Measurements from ENCODE around the gene STOML3. TPM values are rescaled to one million over a fixed set of nuclear protein-coding genes. Genes with fewer than 3 reads are reported as not detected.

Gene STOML3
- total and polyA plus RNA-seq, 2 of the 8 experiments (the other 6 are each of a cell fraction or from before 2014, with no cell fraction given) = 0.06 TPM; not detected in 1

- peak; percentile 58 for FAIRE-seq
- peak within 1 kb of the TSS; percentile 83 for H2AFZ ChIP-seq (ENCODE audit: low read length)
- peak; percentile 89 for TF ChIP-seq TBP (IDR thresholded peaks at IDR 0.05; ENCODE audit: low read depth, low read length)
- peak; percentile 100 for TF ChIP-seq E2F6 (IDR thresholded peaks at IDR 0.05)
- TF ChIP-seq TEAD4 (IDR thresholded peaks at IDR 0.05; ENCODE audit: low read depth, low read length) = no peak
- TF ChIP-seq PHF8 (conservative IDR thresholded peaks at IDR 0.05; ENCODE audit: low read depth, low read length) = peak; percentile 75; the same call in 1 of the 2 replicates
- TF ChIP-seq EZH2 (IDR thresholded peaks at IDR 0.05; ENCODE audit: low read depth, low read length, severe bottlenecking) = no peak
- TF ChIP-seq EGR1 (IDR thresholded peaks at IDR 0.05; ENCODE audit: borderline replicate concordance, low read depth, low read length) = peak; percentile 62; the same call in 1 of the 2 replicates
- TF ChIP-seq NANOG (IDR thresholded peaks at IDR 0.05; ENCODE audit: insufficient read depth, low read depth, low read length, poor library complexity, severe bottlenecking) = no peak
- no peak for TF ChIP-seq RNF2 (IDR thresholded peaks at IDR 0.05; ENCODE audit: borderline replicate concordance, low read depth, low read length, missing control alignments, poor library complexity, severe bottlenecking)
- TF ChIP-seq EP300 (IDR thresholded peaks at IDR 0.05; ENCODE audit: borderline replicate concordance in 1 of 2, low read depth in 2 of 2, low read length in 2 of 2) = no peak
Measured at GRCh38 chr13:39037880-39038568, 47.4 kb upstream of the STOML3 start, which contains the start of the genes NHLRC3 and PROSER1. TSS of gene NHLRC3 (plus strand) at chr13:39038456. CDS start at chr13:39038640, 184 bp downstream. TSS of gene PROSER1 (minus strand) at chr13:39038089. CDS start at chr13:39037242, 847 bp downstream.

More at GRCh38 chr13:39037880-39038568, 47.4 kb upstream of the STOML3 start, which contains the start of the genes NHLRC3 and PROSER1:
- Histone ChIP-seq H4K20me1 (replicated peaks in 1 of 2; ENCODE audit: control insufficient read depth in 1 of 2, insufficient read depth in 2 of 2, low read length in 2 of 2) (peaks cover 3 to 9% of the 10 kb centered on the region in 2 experiments), H3K9ac (replicated peaks in 1 of 4; ENCODE audit: extremely low read depth in 1 of 4, low read depth in 3 of 4, low read length in 3 of 4) (peak within 1 kb of the TSS; percentile 85 to 97 (median 92)), H2AK5ac (ENCODE audit: low read depth, low read length) (no peak within 1 kb of the TSS), H4K5ac (ENCODE audit: insufficient read length, low read depth, low read length) (peak within 1 kb of the TSS; percentile 92), H3K4me3 (ENCODE audit: extremely low read depth in 1 of 4, insufficient read depth in 2 of 4, low read depth in 3 of 4, low read length in 4 of 4) (peak within 1 kb of the TSS; percentile 94 to 99 (median 96)), H4K91ac (replicated peaks; ENCODE audit: insufficient read length, low read length) (peak within 1 kb of the TSS; percentile 84), H3K4me2 (ENCODE audit: insufficient read depth in 1 of 2, low read depth in 2 of 2, low read length in 2 of 2) (peak within 1 kb of the TSS; percentile 79 to 81), H3K56ac (replicated peaks; ENCODE audit: insufficient read length, low read depth, low read length) (peak within 1 kb of the TSS; percentile 91), H3K18ac (ENCODE audit: extremely low read depth, low read length) (peak within 1 kb of the TSS; percentile 68), H3K14ac (ENCODE audit: insufficient read length) (no peak within 1 kb of the TSS), H4K8ac (ENCODE audit: extremely low read depth, insufficient read depth, low read length) (peak within 1 kb of the TSS; percentile 94; the same call in 1 of the 2 replicates), H3K36me3 (ENCODE audit: control insufficient read depth in 2 of 4, insufficient read depth in 4 of 4, low read length in 3 of 4) (peaks cover 0 to 2% (median 0%) of the 10 kb centered on the region in 4 experiments; a peak in 2 of 8 replicates), H3K27me3 (replicated peaks in 1 of 4; ENCODE audit: control insufficient read depth in 3 of 4, extremely low read depth in 1 of 4, insufficient read depth in 3 of 4, low read length in 3 of 4) (no peaks in the 10 kb centered on the region; a peak in 1 of 7 replicates), H3K9me3 (ENCODE audit: insufficient read depth in 2 of 2, low read depth in 1 of 2, low read length in 1 of 2) (no peaks in the 10 kb centered on the region), H2BK12ac (ENCODE audit: low read depth, low read length) (no peak within 1 kb of the TSS; the same call in 1 of the 2 replicates), H3K79me2 (ENCODE audit: control insufficient read depth in 1 of 2, insufficient read depth in 2 of 2, low read length in 2 of 2) (peaks cover 35 to 57% of the 10 kb centered on the region in 2 experiments), H2BK5ac (ENCODE audit: low read depth, low read length) (peak within 1 kb of the TSS; percentile 85), H3K4ac (replicated peaks; ENCODE audit: insufficient read length, low read depth, low read length) (peak within 1 kb of the TSS; percentile 54), H3K23me2 (ENCODE audit: low read depth, low read length) (peaks cover 12% of the 10 kb centered on the region), H2BK120ac (replicated peaks; ENCODE audit: low read depth, low read length) (peak within 1 kb of the TSS; percentile 18), H3K4me1 (replicated peaks in 1 of 4; ENCODE audit: control insufficient read depth in 3 of 4, insufficient read depth in 4 of 4, low read length in 3 of 4) (peaks cover 0 to 10% (median under 1%) of the 10 kb centered on the region in 4 experiments; a peak in 4 of 7 replicates), H2BK15ac (ENCODE audit: low read length) (peak within 1 kb of the TSS; percentile 63; the same call in 1 of the 2 replicates), H3K27ac (ENCODE audit: low read depth, low read length) (peak within 1 kb of the TSS; percentile 76), H2BK20ac (ENCODE audit: low read length) (peak within 1 kb of the TSS; percentile 57; the same call in 1 of the 2 replicates), H3K79me1 (ENCODE audit: low read depth, low read length) (no peaks in the 10 kb centered on the region), H3K23ac (ENCODE audit: insufficient read length) (no peak within 1 kb of the TSS)
- WGBS, 2 experiments (ENCODE audit: extremely low coverage in 1 of 2, insufficient coverage in 1 of 2, insufficient read length in 1 of 2, insufficient replicate concordance in 2 of 2, low coverage in 1 of 2, low lambda C conversion rate in 2 of 2, missing lambda C conversion rate in 1 of 2) = 1% methylated on average over 40 of the region's 41 CpGs; no CpG with 5 or more reads in 1 of the 2 experiments
- CTCF ChIA-PET (ENCODE audit: partially characterized antibody) = interaction anchor here (1.1 to 1.6 kb wide), 6 partner anchors 9 to 61 kb away, joined by 3 to 8 read pairs (median 4); no protein-coding TSS in a partner anchor
- peak; percentile 66 to 89 for DNase-seq (ENCODE audit: low read depth in 1 of 2, low spot score in 2 of 2)
- POLR2A ChIA-PET (ENCODE audit: partially characterized antibody) = interaction anchor here (0.9 to 5.4 kb wide), 12 partner anchors 9 to 51 kb away, joined by 3 to 73 read pairs (median 6); no protein-coding TSS in a partner anchor
